Activated B cell treated with CpG ODN at 0.5 μM for 24 hours (primary cell): ENCODE results near the gene LDB2. TPM values are rescaled to one million over a fixed set of nuclear protein-coding genes. Genes with fewer than 3 reads are reported as not detected.

ENCODE experiments used
- ATAC-seq: fragments of 200-7000 bp; cut with Tn5 transposase; one replicate; pipeline ENCODE4 v1.10.0; 2021; ENCODE audit warnings: low read depth, mild to moderate bottlenecking, moderate library complexity
- CTCF ChIA-PET: fragments of 350-600 bp; sonication (Branson Sonifier 250); formaldehyde crosslinking; loops from one replicate; lab custom pipeline; 2021; ENCODE audit warnings: antibody characterized with exemption; lab: Charles Lee
- POLR2A ChIA-PET: fragments of 350-600 bp; sonication (Branson Sonifier 250); formaldehyde crosslinking; loops from one replicate; lab custom pipeline; 2021; ENCODE audit warnings: antibody characterized with exemption; lab: Charles Lee
- DNase-seq: peaks from one replicate; pipeline ENCODE4 v3.0.0; 2022
- H3K27ac Mint-ChIP-seq: one replicate; pipeline ENCODE4 v1.8.0; 2020; ENCODE audit warnings: mixed read lengths
- H3K27me3 Mint-ChIP-seq: one replicate; pipeline ENCODE4 v1.8.0; 2021; ENCODE audit warnings: mixed read lengths
- H3K36me3 Mint-ChIP-seq: one replicate; pipeline ENCODE4 v1.8.0; 2021; ENCODE audit warnings: low read depth, mixed read lengths
- H3K4me1 Mint-ChIP-seq: one replicate; pipeline ENCODE4 v1.8.0; 2021; ENCODE audit warnings: mixed read lengths
- H3K4me3 Mint-ChIP-seq: one replicate; pipeline ENCODE4 v1.8.0; 2020; ENCODE audit warnings: mild to moderate bottlenecking, mixed read lengths
- H3K9me3 Mint-ChIP-seq: one replicate; pipeline ENCODE4 v1.8.0; 2020; ENCODE audit warnings: mixed read lengths
- CTCF ChIP-seq: fragments of 200-600 bp; IDR thresholded peaks from one replicate; pipeline ENCODE4 v1.8.0; 2022; ENCODE audit warnings: antibody characterized with exemption, mild to moderate bottlenecking
- intact Hi-C: fragments of 100-400 bp; cut with micrococcal nuclease; formaldehyde crosslinking; loops from one replicate; pipeline ENCODE4 v1.15.1; 2024
- total RNA-seq: library from RNA; stranded (reverse); gene quantifications from 2 replicates; pipeline ENCODE4 v1.2.3, GENCODE V29; 2022

The LDB2 gene
- total RNA-seq, 1 donor from 2014 or later: not detected

GRCh38 chr4:16853640-16854039, 44.8 kb downstream of the LDB2 start:
- CTCF ChIA-PET: no interaction called here
- POLR2A ChIA-PET: no interaction called here
- DNase-seq (no peak), ATAC-seq (no peak)
- intact Hi-C loops: loop anchor here (10.0 kb wide), 1 partner anchor 891 kb away; no protein-coding TSS in a partner anchor
- no peaks in the 10 kb centered on the region for H3K4me1 Mint-ChIP-seq
- TF ChIP-seq CTCF: no peak
- no peak overlapping the region for H3K27ac Mint-ChIP-seq
- no peak overlapping the region for H3K4me3 Mint-ChIP-seq
- H3K36me3 Mint-ChIP-seq: no peaks in the 10 kb centered on the region
- H3K9me3 Mint-ChIP-seq: no peaks in the 10 kb centered on the region
- H3K27me3 Mint-ChIP-seq: no peaks in the 10 kb centered on the region

- intact Hi-C loops: loop anchor here (10.0 kb wide), 1 partner anchor 892 kb away; no protein-coding TSS in a partner anchor
- no peaks in the 10 kb centered on the region for H3K4me1 Mint-ChIP-seq
- POLR2A ChIA-PET: no interaction called here
- ATAC-seq: no peak
- CTCF ChIA-PET: no interaction called here
- TF ChIP-seq CTCF: no peak
- H3K9me3 Mint-ChIP-seq: no peaks in the 10 kb centered on the region
- DNase-seq: no peak
- H3K27ac Mint-ChIP-seq: no peak overlapping the region
- H3K4me3 Mint-ChIP-seq: no peak overlapping the region
- H3K27me3 Mint-ChIP-seq: no peaks in the 10 kb centered on the region
- no peaks in the 10 kb centered on the region for H3K36me3 Mint-ChIP-seq
Observed at GRCh38 chr4:16852644-16853043, 45.8 kb downstream of the LDB2 start.

- H3K9me3 Mint-ChIP-seq: no peaks in the 10 kb centered on the region
- H3K4me1 Mint-ChIP-seq: no peaks in the 10 kb centered on the region
- no peak for DNase-seq
- POLR2A ChIA-PET: no interaction called here
- no peaks in the 10 kb centered on the region for H3K36me3 Mint-ChIP-seq
- ATAC-seq: no peak
- CTCF ChIA-PET: no interaction called here
- no peak for TF ChIP-seq CTCF
- intact Hi-C loops: loop anchor here (10.0 kb wide), 1 partner anchor 893 kb away; no protein-coding TSS in a partner anchor
- no peaks in the 10 kb centered on the region for H3K27me3 Mint-ChIP-seq
- no peak overlapping the region for H3K27ac Mint-ChIP-seq
- H3K4me3 Mint-ChIP-seq: no peak overlapping the region
Observed at GRCh38 chr4:16852228-16852627, 46.2 kb downstream of the LDB2 start.

DNA sequence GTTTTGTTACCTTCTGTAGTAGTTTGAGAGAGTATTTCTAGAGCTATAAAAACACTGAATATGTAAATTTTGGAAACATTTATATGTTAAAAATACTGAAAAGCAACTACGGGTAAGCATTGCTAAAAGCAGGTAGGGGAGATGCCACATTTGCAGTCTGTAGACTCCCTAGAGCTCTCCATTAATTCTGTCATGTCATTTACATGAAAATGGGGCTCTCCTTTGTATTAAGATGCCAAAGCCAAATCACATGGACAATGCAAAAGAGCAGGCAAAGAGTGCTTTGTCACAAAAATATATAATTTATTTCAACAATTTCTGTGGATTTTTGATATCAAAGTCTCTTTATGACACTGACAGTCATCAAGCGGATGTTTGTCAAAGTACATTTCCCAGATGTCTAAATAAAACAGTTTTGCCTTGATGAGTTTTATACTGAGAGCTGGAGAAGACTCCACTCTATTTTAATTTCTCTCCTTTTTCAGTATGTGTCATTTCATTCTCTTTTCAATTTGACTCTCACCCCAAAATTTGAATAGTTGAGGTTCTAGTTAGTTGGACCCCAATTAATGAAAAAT, 51.8 kb downstream of the LDB2 start:
- intact Hi-C loops: no loop called here
- ATAC-seq: no peak
- POLR2A ChIA-PET: no interaction called here

More for the DNA sequence above, 51.8 kb downstream of the LDB2 start:
- no peak overlapping the region for H3K27ac Mint-ChIP-seq
- no peaks in the 10 kb centered on the region for H3K36me3 Mint-ChIP-seq
- no peaks in the 10 kb centered on the region for H3K4me1 Mint-ChIP-seq
- no peak overlapping the region for H3K4me3 Mint-ChIP-seq
- no peak for TF ChIP-seq CTCF
- no peaks in the 10 kb centered on the region for H3K27me3 Mint-ChIP-seq
- CTCF ChIA-PET: no interaction called here
- H3K9me3 Mint-ChIP-seq: no peaks in the 10 kb centered on the region
- DNase-seq: no peak
